Effector memory CD4-positive, alpha-beta T cell (primary cell): Measurements from ENCODE around the gene RIN3.

Experiments
- DNase-seq, 3 donors: peaks; one replicate each; pipeline ENCODE4 v3.0.0-alpha.2; 2020
- H3K27ac ChIP-seq: 2 replicates; pipeline ENCODE4 v1.7.0; 2013; ENCODE audit warnings: mild to moderate bottlenecking, low read length, moderate library complexity; ENCODE audit not compliant: insufficient read depth, poor library complexity, severe bottlenecking
- H3K27me3 ChIP-seq: replicated peaks from 2 replicates; pipeline ENCODE4 v1.7.0; 2013; ENCODE audit warnings: mild to moderate bottlenecking, low read length; ENCODE audit not compliant: insufficient read depth, control insufficient read depth, poor library complexity, severe bottlenecking
- H3K36me3 ChIP-seq: 2 replicates; pipeline ENCODE4 v1.7.0; 2013; ENCODE audit warnings: mild to moderate bottlenecking, low read length, moderate library complexity; ENCODE audit not compliant: control insufficient read depth, insufficient read depth
- H3K4me1 ChIP-seq: 2 replicates; pipeline ENCODE4 v1.7.0; 2013; ENCODE audit warnings: low read length, mild to moderate bottlenecking; ENCODE audit not compliant: control insufficient read depth, insufficient read depth, poor library complexity, severe bottlenecking
- H3K4me3 ChIP-seq: 2 replicates; pipeline ENCODE4 v1.7.0; 2013; ENCODE audit warnings: low read length, low read depth, mild to moderate bottlenecking; ENCODE audit not compliant: insufficient read depth, poor library complexity, severe bottlenecking
- H3K9me3 ChIP-seq: 2 replicates; pipeline ENCODE4 v1.7.0; 2013; ENCODE audit warnings: mild to moderate bottlenecking, low read length, moderate library complexity; ENCODE audit not compliant: control insufficient read depth

RIN3 gene

DNA sequence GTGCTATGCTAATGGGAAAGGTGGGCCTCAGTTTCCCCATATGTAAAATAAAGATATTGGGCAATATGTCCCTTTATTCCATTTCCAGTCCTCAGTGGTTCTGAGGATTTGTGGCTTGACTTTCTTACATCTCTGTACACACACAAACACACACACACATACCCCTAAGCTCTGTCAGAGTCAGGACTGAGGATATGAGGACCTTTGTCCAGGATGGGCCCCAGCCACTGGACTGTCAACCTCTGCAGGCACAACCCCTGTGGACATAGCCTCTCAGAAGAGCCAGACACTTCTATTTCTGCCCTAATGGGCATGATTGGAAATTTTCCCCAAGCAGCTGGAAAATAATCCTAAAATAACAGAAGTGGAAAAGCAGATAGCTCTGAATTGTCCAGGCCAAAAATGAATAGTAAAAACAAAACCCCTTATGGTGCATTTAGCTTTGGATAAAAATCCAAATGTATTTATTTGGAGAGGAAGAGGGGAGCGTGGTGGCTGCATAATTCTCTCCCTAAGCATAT lies 50.2 kb downstream of the RIN3 start:
- H3K36me3 ChIP-seq, result no peaks in the 10 kb centered on the region
- DNase-seq, result no peak
- H3K27ac ChIP-seq, result no peak overlapping the region
- no peaks in the 10 kb centered on the region for H3K4me1 ChIP-seq
- no peaks in the 10 kb centered on the region for H3K27me3 ChIP-seq
- H3K4me3 ChIP-seq, result no peak overlapping the region
- no peaks in the 10 kb centered on the region for H3K9me3 ChIP-seq

DNA sequence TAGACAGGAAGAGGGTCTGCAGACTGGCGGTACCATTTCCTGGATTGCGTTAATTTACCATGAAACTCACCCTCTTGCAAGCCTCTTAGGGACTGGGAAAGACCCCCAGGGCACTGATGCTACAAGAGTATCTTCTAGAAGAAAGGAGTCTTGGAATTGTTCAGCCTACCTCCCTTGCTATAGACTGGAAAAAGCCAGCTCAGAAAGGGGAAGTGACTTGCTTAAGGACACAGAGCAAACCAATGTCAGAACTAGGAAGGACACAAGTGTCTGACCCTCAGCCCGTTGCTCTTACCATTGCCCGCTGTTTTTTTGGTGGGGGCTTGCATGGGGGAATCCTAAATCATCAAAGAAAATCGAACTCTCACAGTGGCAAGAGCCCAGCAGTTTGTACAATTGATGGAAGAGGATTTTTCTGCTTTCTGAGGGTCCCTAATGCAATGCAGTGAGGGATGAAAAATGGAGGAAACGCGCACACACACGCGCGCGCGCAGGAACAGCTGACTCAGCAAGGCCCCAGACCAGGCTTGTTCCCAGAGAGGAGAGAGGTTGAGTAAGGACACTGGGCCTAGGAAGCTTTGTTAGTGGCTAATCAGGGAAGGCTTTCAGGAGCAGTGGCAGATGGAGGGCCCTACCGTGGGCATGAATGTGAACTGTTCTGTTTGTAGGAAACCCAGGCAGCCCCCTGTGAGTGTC lies 50.9 kb downstream of the RIN3 start:
- no peak for DNase-seq
- H3K4me3 ChIP-seq, result no peak overlapping the region
- no peaks in the 10 kb centered on the region for H3K9me3 ChIP-seq
- H3K36me3 ChIP-seq, result no peaks in the 10 kb centered on the region
- H3K4me1 ChIP-seq, result no peaks in the 10 kb centered on the region
- H3K27me3 ChIP-seq, result no peaks in the 10 kb centered on the region
- H3K27ac ChIP-seq, result no peak overlapping the region

GRCh38 chr14:92565040-92565717 lies 51.6 kb downstream of the RIN3 start:
- H3K27ac ChIP-seq, result no peak overlapping the region
- no peaks in the 10 kb centered on the region for H3K9me3 ChIP-seq
- H3K36me3 ChIP-seq, result no peaks in the 10 kb centered on the region
- no peaks in the 10 kb centered on the region for H3K4me1 ChIP-seq
- H3K4me3 ChIP-seq, result no peak overlapping the region
- no peaks in the 10 kb centered on the region for H3K27me3 ChIP-seq
- no peak for DNase-seq

DNA sequence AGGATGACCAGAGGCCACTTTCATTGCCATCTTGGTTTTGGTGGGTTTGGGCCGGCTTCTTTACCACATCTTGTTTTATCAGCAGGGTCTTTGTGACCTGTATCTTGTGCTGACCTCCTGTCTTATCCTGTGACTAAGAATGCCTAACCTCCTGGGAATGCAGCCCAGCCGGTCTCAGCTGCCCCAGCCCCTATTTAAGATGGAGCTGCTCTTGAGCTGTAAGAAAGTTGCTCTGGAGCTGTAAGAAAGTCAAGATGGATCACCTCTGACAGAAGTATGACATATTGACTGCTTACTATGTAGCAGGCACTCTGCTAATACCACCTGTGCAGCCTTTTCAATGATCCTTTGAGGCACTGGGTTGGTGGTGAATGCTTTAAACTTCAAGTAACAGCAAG lies 52.1 kb downstream of the RIN3 start:
- H3K36me3 ChIP-seq, result no peaks in the 10 kb centered on the region
- H3K27ac ChIP-seq, result no peak overlapping the region
- H3K27me3 ChIP-seq, result no peaks in the 10 kb centered on the region
- no peak overlapping the region for H3K4me3 ChIP-seq
- DNase-seq, result no peak
- H3K9me3 ChIP-seq, result no peaks in the 10 kb centered on the region
- no peaks in the 10 kb centered on the region for H3K4me1 ChIP-seq

DNA sequence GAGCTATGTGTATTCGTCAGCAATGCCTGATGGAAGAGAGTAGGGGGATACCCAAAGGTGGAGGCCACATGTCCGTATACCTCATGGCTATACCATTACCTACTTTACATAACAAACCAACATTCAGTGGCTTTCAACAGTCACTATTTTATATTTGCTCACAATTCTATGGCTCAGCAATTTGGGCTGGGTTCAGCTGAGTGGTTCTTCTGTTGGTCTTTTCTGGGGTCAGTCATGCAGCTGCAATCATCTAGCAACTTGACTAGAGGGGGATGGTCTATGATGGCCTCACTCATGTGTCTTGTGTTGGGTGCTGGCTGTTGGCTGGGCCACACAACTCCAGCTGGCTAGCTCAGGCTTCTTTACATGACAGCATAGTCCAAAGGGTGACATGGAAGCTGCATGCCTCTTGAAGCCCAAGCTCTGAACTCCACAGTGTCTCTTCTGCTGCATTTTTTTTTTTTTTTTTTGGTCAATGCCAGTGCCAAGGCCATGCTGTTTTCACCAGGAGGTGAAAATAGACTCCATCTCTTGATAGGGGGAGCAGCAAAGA lies 53.7 kb downstream of the RIN3 start:
- Histone ChIP-seq H3K4me3 (no peak overlapping the region), H3K27ac (no peak overlapping the region), H3K9me3 (no peaks in the 10 kb centered on the region), H3K4me1 (no peaks in the 10 kb centered on the region), H3K27me3 (no peaks in the 10 kb centered on the region), H3K36me3 (no peaks in the 10 kb centered on the region)
- no peak for DNase-seq

DNA sequence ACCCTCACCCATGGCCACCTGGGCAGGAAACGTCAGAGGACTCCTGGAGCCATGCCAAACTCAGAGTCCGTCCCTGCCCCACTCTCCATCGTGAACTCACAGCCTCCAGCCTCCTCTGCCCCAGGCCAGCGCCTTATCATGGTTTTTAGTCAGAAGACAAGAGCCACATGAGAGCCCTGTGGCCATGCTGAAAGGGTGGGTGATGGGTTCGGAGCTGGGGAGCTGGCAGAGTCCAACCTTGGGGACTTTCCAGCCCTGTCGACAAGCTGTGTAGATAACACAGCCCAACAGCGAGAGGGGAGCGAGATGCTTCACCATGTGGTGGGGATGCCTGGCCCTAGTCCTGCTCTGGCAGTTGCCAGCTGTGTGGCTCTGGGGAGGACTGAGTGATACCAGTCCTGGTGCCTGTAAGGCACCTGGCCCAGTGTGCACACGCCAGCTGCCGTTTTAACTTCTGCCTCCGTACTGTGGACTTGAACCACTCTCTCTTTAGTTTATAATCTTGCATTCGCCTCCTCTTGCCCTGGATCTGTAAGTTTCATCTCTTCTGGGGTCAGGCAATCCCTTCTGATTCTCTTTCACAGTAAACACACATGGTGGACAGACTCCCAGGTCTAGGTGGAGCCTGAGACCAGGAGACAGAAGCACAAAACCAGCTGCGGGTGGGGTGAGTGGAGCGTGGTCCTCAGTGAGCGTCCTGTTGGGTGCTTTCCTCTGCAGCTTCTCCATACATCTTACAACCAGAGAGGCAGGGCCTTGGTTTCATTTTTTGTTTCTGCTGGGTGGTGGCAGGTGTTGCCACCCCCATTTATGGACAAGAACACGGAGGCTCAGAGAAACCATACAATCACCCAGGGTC lies 55.3 kb downstream of the RIN3 start:
- DNase-seq, result no peak
- H3K27me3 ChIP-seq, result no peaks in the 10 kb centered on the region
- no peak overlapping the region for H3K27ac ChIP-seq
- H3K36me3 ChIP-seq, result no peaks in the 10 kb centered on the region
- H3K4me1 ChIP-seq, result no peaks in the 10 kb centered on the region
- no peak overlapping the region for H3K4me3 ChIP-seq
- H3K9me3 ChIP-seq, result no peaks in the 10 kb centered on the region

DNA sequence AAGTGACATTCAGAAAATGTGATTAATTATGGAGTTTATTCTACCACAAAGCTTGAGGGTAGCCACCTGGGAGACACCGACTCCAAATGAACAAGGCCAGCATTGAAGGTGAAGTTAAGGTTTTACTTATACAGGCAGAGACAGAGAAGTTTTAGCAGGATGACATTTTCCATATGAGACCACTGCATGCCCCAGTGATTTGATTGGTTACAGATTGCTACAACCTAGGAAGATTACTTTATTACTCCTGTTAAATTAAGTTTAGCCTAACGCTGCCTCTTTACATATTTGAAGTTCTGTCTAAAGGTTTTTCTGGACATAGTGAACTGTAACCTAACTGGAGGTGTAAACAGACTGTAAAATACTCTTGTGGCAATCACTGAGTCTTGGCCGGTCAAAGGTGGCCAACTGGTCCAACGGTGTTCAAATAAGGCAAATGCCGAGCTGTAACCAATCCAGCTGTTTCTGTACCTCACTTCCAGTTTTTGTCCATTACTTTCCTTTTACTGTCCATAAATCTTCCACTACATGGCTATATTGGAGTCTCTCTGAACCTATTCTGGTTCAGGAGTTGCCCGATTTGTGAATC lies 57.2 kb downstream of the RIN3 start:
- H3K9me3 ChIP-seq, result no peaks in the 10 kb centered on the region
- no peak for DNase-seq
- H3K27ac ChIP-seq, result no peak overlapping the region
- H3K36me3 ChIP-seq, result no peaks in the 10 kb centered on the region
- H3K4me1 ChIP-seq, result no peaks in the 10 kb centered on the region
- H3K4me3 ChIP-seq, result no peak overlapping the region
- H3K27me3 ChIP-seq, result no peaks in the 10 kb centered on the region

DNA sequence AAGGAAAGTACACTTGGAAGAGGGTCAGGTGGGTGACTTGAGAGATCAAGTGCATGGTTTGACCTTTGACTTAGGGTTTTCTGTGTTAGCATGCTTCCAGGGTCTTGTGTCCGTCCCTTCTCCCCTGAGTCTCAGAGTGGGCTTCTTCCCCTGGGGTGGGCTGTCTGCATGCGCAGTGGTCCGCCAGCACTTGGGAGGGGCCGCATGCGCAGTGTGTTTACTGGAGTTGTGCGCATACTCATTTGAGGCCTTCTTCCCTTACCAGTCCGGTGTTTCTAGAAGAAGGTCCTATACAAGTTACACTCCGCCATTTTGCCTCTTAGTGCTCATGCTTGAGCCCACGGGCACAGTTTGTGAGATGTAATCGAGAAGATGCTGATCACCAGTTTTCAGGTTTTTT lies 58.5 kb downstream of the RIN3 start:
- Histone ChIP-seq H3K4me1 (no peaks in the 10 kb centered on the region), H3K27me3 (no peaks in the 10 kb centered on the region)

DNA sequence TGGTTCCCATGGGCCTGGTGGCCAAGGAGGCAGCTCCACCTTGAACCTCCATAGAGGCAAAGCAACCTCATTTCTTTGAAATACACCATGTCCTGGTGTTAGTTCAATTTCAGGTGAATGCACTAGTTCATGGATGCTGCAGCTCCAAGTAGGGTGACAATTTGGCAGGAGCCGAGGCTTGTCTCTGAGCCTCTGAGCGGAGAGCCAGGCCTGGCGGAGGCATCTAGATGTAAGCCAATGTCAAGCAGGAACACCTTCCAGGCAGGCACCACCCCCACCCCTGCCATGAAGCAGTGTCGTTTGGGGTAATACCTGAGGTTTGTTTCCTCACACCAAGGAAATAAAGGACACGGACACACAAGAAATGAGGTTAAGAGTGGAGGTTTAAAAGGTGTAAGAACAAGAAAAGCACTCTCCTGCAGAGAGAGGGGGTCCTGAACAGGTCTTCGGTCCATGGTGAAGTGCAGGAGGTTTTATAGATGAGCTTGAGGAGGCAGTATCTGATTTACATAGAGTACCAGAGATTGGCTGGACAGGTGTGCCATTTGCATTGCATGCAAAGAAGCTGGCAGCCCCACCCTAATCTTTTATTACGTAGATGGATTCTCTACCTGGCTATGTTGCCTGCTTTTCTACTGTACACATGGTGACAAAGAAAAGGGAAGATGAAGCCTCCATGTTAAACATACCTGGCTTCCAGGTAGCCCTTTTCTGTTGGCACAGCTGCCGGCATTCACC lies 60.3 kb downstream of the RIN3 start:
- no peak for DNase-seq
- Histone ChIP-seq H3K4me1 (peaks cover 6% of the 10 kb centered on the region), H3K9me3 (no peaks in the 10 kb centered on the region), H3K4me3 (no peak overlapping the region), H3K27ac (no peak overlapping the region), H3K36me3 (no peaks in the 10 kb centered on the region), H3K27me3 (no peaks in the 10 kb centered on the region)

More for the DNA sequence above, 58.5 kb downstream of the RIN3 start:
- DNase-seq, result no peak
- no peak overlapping the region for H3K27ac ChIP-seq
- H3K36me3 ChIP-seq, result no peaks in the 10 kb centered on the region
- no peak overlapping the region for H3K4me3 ChIP-seq
- H3K9me3 ChIP-seq, result no peaks in the 10 kb centered on the region
